Thyroid gland (tissue), 4 donors: ENCODE measurements around the gene ERFE. TPM values are rescaled to one million over a fixed set of nuclear protein-coding genes. Genes with fewer than 3 reads are reported as not detected.

ENCODE experiments used
- DNase-seq, 2 donors: peaks; one replicate each; pipeline ENCODE4 v3.0.0-alpha.2; 2019
- H3K27ac ChIP-seq, 3 donors: fragments of 200-600 bp; sonication (generic); 1 replicate in 2 of 3; 2 replicates in 1 of 3; pipeline ENCODE4 v1.5.1; 2016 to 2019; ENCODE audit warnings: mild to moderate bottlenecking in 1 of 3, moderate library complexity in 1 of 3
- H3K27me3 ChIP-seq: fragments of 200-600 bp; sonication (generic); one replicate; pipeline ENCODE4 v1.5.1; 2019
- H3K36me3 ChIP-seq, 2 donors: fragments of 200-600 bp; sonication (generic); one replicate each; pipeline ENCODE4 v1.5.1; 2016 to 2019
- H3K4me1 ChIP-seq, 2 donors: fragments of 200-600 bp; sonication (generic); one replicate each; pipeline ENCODE4 v1.5.1; 2017 to 2019
- H3K4me3 ChIP-seq, 3 donors: fragments of 200-600 bp; sonication (generic); replicated peaks in 1 of 3; 1 replicate in 2 of 3; 2 replicates in 1 of 3; pipeline ENCODE4 v1.5.1; 2016; ENCODE audit warnings: mild to moderate bottlenecking in 1 of 3
- H3K9me3 ChIP-seq: fragments of 200-600 bp; sonication (generic); one replicate; pipeline ENCODE4 v1.5.1; 2017
- POLR2A ChIP-seq, 2 donors: fragments of 450-650 bp; IDR thresholded peaks; one replicate each; pipeline ENCODE4 v1.6.1; 2017; ENCODE audit warnings: antibody characterized with exemption in 2 of 2, mild to moderate bottlenecking in 2 of 2, moderate library complexity in 1 of 2
- WGBS, 2 donors: methylation state at CpG; one replicate each; pipeline ENCODE4 v1.1.5; 2017; 5-methylcytosine and 5-hydroxymethylcytosine counted together
- intact Hi-C: fragments of 100-400 bp; cut with DNase I; formaldehyde crosslinking; loops from one replicate; pipeline ENCODE4 v1.15.1; 2023
- total RNA-seq, 4 donors: library from RNA; depleted of rRNA; stranded (reverse); fragments of >200 nt; gene quantifications; one replicate each; pipeline ENCODE4 v1.2.3, GENCODE V29; 2016
- TF ChIP-seq, protein P1 (sequence below), 6 experiments: fragments of 200-600 bp in 3 of 6; fragments of 450-650 bp in 3 of 6; sonication (generic) in 3 of 6; IDR thresholded peaks; one replicate each; pipeline ENCODE4 v1.5.1; 2016 to 2019; ENCODE audit warnings: antibody characterized with exemption in 6 of 6, mild to moderate bottlenecking in 2 of 6, inconsistent platforms in 1 of 6, moderate library complexity in 1 of 6

Gene ERFE
- total RNA-seq, 4 donors from 2014 or later = 2.8 to 15.3 (median 5.8) TPM

DNA sequence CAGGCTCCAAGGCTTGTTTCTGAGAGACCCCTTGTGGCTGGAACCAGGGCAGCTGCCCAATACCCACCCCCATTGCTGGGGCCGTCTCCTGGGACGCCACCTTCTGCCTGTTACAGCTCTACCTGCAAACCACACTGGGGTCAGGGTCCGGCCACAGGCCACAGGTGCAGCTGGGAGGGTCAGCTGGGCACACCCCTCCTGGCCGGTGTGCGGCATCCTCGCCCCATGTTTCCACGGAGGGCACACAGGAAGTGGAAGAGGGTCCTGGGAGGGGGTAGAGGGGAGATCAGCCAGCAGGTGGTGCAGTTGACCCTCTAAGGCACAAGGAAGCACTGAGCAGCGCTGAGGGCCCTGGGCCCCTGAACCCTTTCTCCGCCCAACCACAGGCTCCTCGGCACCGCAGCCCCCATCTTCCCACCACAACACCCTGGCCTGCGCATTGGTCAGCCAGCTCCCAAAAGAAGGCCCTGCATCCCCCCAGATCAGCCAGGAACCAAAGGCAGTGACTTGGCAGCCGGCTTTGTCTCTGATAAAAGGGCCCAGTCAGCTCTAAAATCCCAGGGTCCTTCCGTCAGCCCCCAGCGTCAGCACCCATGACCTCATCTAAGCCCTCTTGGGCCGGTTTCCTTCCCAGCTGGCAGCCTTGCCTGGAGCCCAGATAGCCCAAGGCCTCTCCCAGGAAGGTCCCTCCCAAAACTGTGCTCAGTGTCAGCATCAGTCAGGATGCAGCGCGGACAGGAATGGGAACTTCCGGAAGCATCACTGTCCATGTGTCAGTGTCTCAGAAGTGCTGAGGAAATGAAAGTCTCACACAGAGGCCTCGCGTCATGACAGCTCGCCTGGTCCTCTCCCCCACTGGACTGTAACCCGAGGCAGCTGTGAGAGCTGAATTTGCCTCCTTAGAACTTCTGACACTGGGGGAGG is 1.7 kb downstream of the ERFE start:
- no peak overlapping the region for H3K4me3 ChIP-seq
- 71 to 79% methylated on average over 17 to 23 of the region's 23 CpGs for WGBS, 2 donors
- no peak overlapping the region for H3K27ac ChIP-seq
- no peak for TF ChIP-seq POLR2A (IDR thresholded peaks at IDR 0.05)
- TF ChIP-seq, protein P1, sequence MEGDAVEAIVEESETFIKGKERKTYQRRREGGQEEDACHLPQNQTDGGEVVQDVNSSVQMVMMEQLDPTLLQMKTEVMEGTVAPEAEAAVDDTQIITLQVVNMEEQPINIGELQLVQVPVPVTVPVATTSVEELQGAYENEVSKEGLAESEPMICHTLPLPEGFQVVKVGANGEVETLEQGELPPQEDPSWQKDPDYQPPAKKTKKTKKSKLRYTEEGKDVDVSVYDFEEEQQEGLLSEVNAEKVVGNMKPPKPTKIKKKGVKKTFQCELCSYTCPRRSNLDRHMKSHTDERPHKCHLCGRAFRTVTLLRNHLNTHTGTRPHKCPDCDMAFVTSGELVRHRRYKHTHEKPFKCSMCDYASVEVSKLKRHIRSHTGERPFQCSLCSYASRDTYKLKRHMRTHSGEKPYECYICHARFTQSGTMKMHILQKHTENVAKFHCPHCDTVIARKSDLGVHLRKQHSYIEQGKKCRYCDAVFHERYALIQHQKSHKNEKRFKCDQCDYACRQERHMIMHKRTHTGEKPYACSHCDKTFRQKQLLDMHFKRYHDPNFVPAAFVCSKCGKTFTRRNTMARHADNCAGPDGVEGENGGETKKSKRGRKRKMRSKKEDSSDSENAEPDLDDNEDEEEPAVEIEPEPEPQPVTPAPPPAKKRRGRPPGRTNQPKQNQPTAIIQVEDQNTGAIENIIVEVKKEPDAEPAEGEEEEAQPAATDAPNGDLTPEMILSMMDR (IDR thresholded peaks at IDR 0.05) = peak in 1 of 6 experiments; percentile 10
- H3K36me3 ChIP-seq = no peaks in the 10 kb centered on the region
- H3K4me1 ChIP-seq = peaks cover 28 to 61% of the 10 kb centered on the region in 2 donors
- intact Hi-C loops = no loop called here
- DNase-seq = peak; percentile 1 to 2
- H3K9me3 ChIP-seq = no peaks in the 10 kb centered on the region
- H3K27me3 ChIP-seq = no peaks in the 10 kb centered on the region

DNA sequence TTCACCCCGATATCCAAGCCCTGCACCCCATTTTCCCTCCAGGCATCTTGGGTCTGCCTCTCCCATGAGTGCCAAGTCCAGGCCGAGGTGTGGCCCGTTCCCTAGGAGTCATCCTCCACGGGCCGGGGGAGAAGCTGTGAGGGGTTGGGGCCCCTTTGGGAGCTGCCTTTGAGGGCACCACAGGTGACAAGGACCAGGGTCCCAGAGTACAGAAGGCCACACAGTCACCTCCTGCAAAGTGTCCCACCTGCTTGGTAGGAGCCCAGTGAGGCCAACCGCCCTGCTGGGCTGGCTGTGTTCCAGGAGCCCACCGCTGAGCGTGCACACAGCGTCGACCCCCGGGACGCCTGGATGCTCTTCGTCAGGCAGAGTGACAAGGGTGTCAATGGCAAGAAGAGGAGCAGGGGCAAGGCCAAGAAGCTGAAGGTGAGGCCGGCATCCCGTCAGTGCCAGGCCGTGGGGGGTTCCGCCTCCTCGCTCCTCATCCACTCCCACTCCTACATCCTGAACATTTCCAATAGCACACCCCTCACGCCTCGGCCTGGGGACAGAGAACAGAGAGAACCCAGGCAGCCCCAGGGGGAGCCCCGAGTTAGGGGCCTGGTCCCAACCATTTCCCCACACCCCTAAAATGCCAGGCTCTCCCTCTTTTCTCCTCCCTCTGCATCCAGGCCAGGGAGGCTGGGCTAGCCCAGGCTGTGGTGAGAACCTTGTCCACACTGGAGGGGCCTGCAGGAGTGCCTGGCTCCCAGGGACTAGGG is 2.7 kb downstream of the ERFE start:
- no peak for TF ChIP-seq POLR2A (IDR thresholded peaks at IDR 0.05)
- TF ChIP-seq, protein P1 (IDR thresholded peaks at IDR 0.05) = no peak
- peak; percentile 0 to 1 for DNase-seq
- Histone ChIP-seq H3K4me1 (peaks cover 36 to 68% of the 10 kb centered on the region in 2 donors), H3K36me3 (no peaks in the 10 kb centered on the region), H3K27me3 (no peaks in the 10 kb centered on the region), H3K27ac (no peak overlapping the region), H3K9me3 (no peaks in the 10 kb centered on the region), H3K4me3 (no peak overlapping the region)
- 80 to 94% methylated on average over 7 to 17 of the region's 21 CpGs for WGBS, 2 donors
- intact Hi-C loops = no loop called here

- intact Hi-C loops = no loop called here
- no peak overlapping the region for H3K4me3 ChIP-seq
- no peak for TF ChIP-seq POLR2A (IDR thresholded peaks at IDR 0.05)
- TF ChIP-seq, protein P1 (IDR thresholded peaks at IDR 0.05) = no peak
- H3K4me1 ChIP-seq = peaks cover 45 to 75% of the 10 kb centered on the region in 2 donors
- H3K27me3 ChIP-seq = no peaks in the 10 kb centered on the region
- peak; percentile 0 to 1 for DNase-seq
- H3K27ac ChIP-seq = peak overlapping the region in 1 of 3 donors; percentile 47
- no peaks in the 10 kb centered on the region for H3K36me3 ChIP-seq
- H3K9me3 ChIP-seq = no peaks in the 10 kb centered on the region
- 83 to 95% methylated on average over 9 to 10 of the region's 14 CpGs for WGBS, 2 donors
Measured at GRCh38 chr2:238162251-238162845, 3.6 kb downstream of the ERFE start.

GRCh38 chr2:238162846-238163441 is 4.2 kb downstream of the ERFE start:
- no peaks in the 10 kb centered on the region for H3K27me3 ChIP-seq
- no peaks in the 10 kb centered on the region for H3K9me3 ChIP-seq
- H3K4me1 ChIP-seq = peaks cover 46 to 75% of the 10 kb centered on the region in 2 donors
- no peaks in the 10 kb centered on the region for H3K36me3 ChIP-seq
- no peak for TF ChIP-seq POLR2A (IDR thresholded peaks at IDR 0.05)
- TF ChIP-seq, protein P1 (IDR thresholded peaks at IDR 0.05) = no peak
- peak; percentile 53 to 54 for DNase-seq
- peak overlapping the region in 1 of 3 donors; percentile 47 for H3K27ac ChIP-seq
- intact Hi-C loops = no loop called here
- WGBS, 2 donors = 36 to 52% methylated on average over 10 of the region's 15 CpGs
- peak overlapping the region in 1 of 3 donors; percentile 19 for H3K4me3 ChIP-seq
